Heart right ventricle (tissue), 16 donors: Measurements from ENCODE around the gene EXT2. TPM values are rescaled to one million over a fixed set of nuclear protein-coding genes. Genes with fewer than 3 reads are reported as not detected.
A peak's percentile ranks its signal among the peaks of the same experiment; 100 is the strongest.

Experiments
- ATAC-seq, 8 donors: fragments of 200-7000 bp; cut with Tn5 transposase; one replicate each; pipeline ENCODE4 v1.9.1; 2020; ENCODE audit warnings: mild to moderate bottlenecking in 8 of 8, moderate library complexity in 8 of 8, moderate number of reproducible peaks in 1 of 8
- DNase-seq, 2 donors: peaks; one replicate each; pipeline ENCODE4 v3.0.0-alpha.2; 2020
- H3K27ac ChIP-seq, 10 donors: fragments of 200-600 bp; sonication (generic) in 2 of 10; one replicate each; pipeline versions ENCODE4 v1.5.0 to v1.8.0; 2020 to 2022; ENCODE audit warnings: mild to moderate bottlenecking in 3 of 10
- H3K27me3 ChIP-seq, 7 donors: fragments of 200-600 bp; one replicate each; pipeline ENCODE4 v1.8.0; 2021 to 2022; ENCODE audit warnings: mild to moderate bottlenecking in 2 of 7
- H3K36me3 ChIP-seq, 9 donors: fragments of 200-600 bp; sonication (generic) in 1 of 9; one replicate each; pipeline versions ENCODE4 v1.5.0 to v1.8.0; 2020 to 2022; ENCODE audit warnings: mild to moderate bottlenecking in 2 of 9
- H3K4me1 ChIP-seq, 9 donors: fragments of 200-600 bp; sonication (generic) in 1 of 9; one replicate each; pipeline versions ENCODE4 v1.5.0 to v1.8.0; 2020 to 2022; ENCODE audit warnings: mild to moderate bottlenecking in 4 of 9
- H3K4me3 ChIP-seq, 10 donors: fragments of 200-600 bp; sonication (generic) in 2 of 10; one replicate each; pipeline versions ENCODE4 v1.5.0 to v1.8.0; 2020 to 2022; ENCODE audit warnings: mild to moderate bottlenecking in 7 of 10, moderate library complexity in 2 of 10
- H3K9me3 ChIP-seq, 11 donors: fragments of 200-600 bp in 10 of 11; sonication (generic) in 2 of 11; one replicate each; pipeline versions ENCODE4 v1.5.0 to v1.8.0; 2013 to 2022; ENCODE audit warnings: mild to moderate bottlenecking in 2 of 11, control low read depth in 1 of 11, moderate library complexity in 1 of 11
- CTCF ChIP-seq, 9 donors: fragments of 200-600 bp; sonication (generic) in 2 of 9; IDR thresholded peaks; one replicate each; pipeline versions ENCODE4 v1.5.0 to v1.8.0; 2021 to 2022; ENCODE audit warnings: antibody characterized with exemption in 9 of 9, mild to moderate bottlenecking in 5 of 9, moderate library complexity in 1 of 9
- WGBS, 2 donors: extraction: QIAGEN DNeasy Blood & Tissue Kit; methylation state at CpG; one replicate each; pipeline ENCODE4 v1.1.7; 2013; ENCODE audit warnings: inconsistent platforms in 1 of 2; 5-methylcytosine and 5-hydroxymethylcytosine counted together
- intact Hi-C, 10 donors: fragments of 100-400 bp; cut with DNase I; formaldehyde crosslinking; loops; one replicate each; pipeline versions ENCODE4 v1.11.1 to v1.14.2; 2022
- polyA plus RNA-seq, 2 donors: library from polyadenylated mRNA; stranded (reverse); fragments of 200-250 nt; gene quantifications; one replicate each; pipeline ENCODE4 v1.2.3, GENCODE V29; 2013
- total RNA-seq, 10 donors: library from RNA; stranded (reverse); fragmentation: NEBNext Ultra II Directional in 3 of 10; extraction: Animal tissue kit (Norgen Biotek cat#: 25700) in 3 of 10; gene quantifications; one replicate each; pipeline versions ENCODE4 v1.2.1 to v1.2.4, GENCODE V29; 2021 to 2023
- donor health status: Arrhythmogenic right ventricular cardiomyopathy.
- donor health status: ischemic (EF 13 %, LVEDD 7.1; RV severe dilation, severe dysfunction).
- donor health status: healthy with polysubstance abuse.
- donor health status: DM: no; HTN: yes; CAD: no.
- donor health status: DM: no; HTN: no; CAD: no.
- donor health status: ischemic (EF 25% LVEDD 6.9; RV normal size, moderate dysfunction).
- donor health status: ischemic (EF 25% LVEDD 5.7; RV mildly dilated, moderate dysfunction).
- donor health status: healthy.
- donor health status: DM: yes; HTN: yes; CAD: no.
- donor health status: Ischemic cardiomyopathy.
- donor health status: ischemic (EF 35%, LVEDD 5.7; RV mildly dilated, moderate dysfunction).
- donor health status: nonischemic (EF 11% LVEDD 7.7; RV severe dilation, severe dysfunction).
- donor health status: DM: yes; HTN: yes; CAD: no.
- donor health status: PGD.
- donor health status: ischemic (EF 29% LVEDD 5.4; RV normal size, mild dysfunction).
- donor health status: nonischemic (EF 23%, LVEDD 6.1; RV moderate dilation, normal function).

Gene EXT2
- total and polyA plus RNA-seq, 12 donors, result 18.7 to 35.1 (median 28.2) TPM

GRCh38 chr11:44128729-44129128 lies 33.3 kb downstream of the EXT2 start:
- 95 to 98% methylated on average over 3 of the region's 3 CpGs for WGBS, 2 donors
- intact Hi-C loops, result no loop called here
- Histone ChIP-seq H3K27ac (no peak overlapping the region), H3K36me3 (peaks cover 0 to 96% (median 41%) of the 10 kb centered on the region in 9 donors), H3K27me3 (no peaks in the 10 kb centered on the region), H3K4me3 (no peak overlapping the region), H3K4me1 (peaks cover 0 to 24% (median 6%) of the 10 kb centered on the region in 9 donors), H3K9me3 (no peaks in the 10 kb centered on the region)
- TF ChIP-seq CTCF (IDR thresholded peaks at IDR 0.05), result no peak
- DNase-seq (no peak), ATAC-seq (no peak)

- peak in 5 of 8 donors; percentile 60 to 80 (median 65) for ATAC-seq
- intact Hi-C loops, result loop anchor here (5.0 to 10.0 kb wide), 4 partner anchors 124 to 407 kb away; no protein-coding TSS in a partner anchor
- Histone ChIP-seq H3K27me3 (no peaks in the 10 kb centered on the region), H3K27ac (no peak overlapping the region), H3K36me3 (peaks cover 0 to 98% (median 33%) of the 10 kb centered on the region in 9 donors), H3K4me1 (peaks cover 0 to 12% (median 0%) of the 10 kb centered on the region in 9 donors), H3K4me3 (no peak overlapping the region), H3K9me3 (no peaks in the 10 kb centered on the region)
- 68 to 76% methylated on average over 6 of the region's 6 CpGs for WGBS, 2 donors
- TF ChIP-seq CTCF (IDR thresholded peaks at IDR 0.05), result peak in 6 of 9 donors; percentile 11 to 48 (median 28)
- peak in 1 of 2 donors; percentile 28 for DNase-seq
Measured at GRCh38 chr11:44130751-44131150, 35.3 kb downstream of the EXT2 start.

- Histone ChIP-seq H3K4me3 (no peak overlapping the region), H3K4me1 (peaks cover 0 to 9% (median 0%) of the 10 kb centered on the region in 9 donors), H3K36me3 (peaks cover 0 to 78% (median 17%) of the 10 kb centered on the region in 9 donors), H3K27me3 (no peaks in the 10 kb centered on the region), H3K27ac (no peak overlapping the region), H3K9me3 (no peaks in the 10 kb centered on the region)
- peak; percentile 34 to 80 (median 63) for TF ChIP-seq CTCF (IDR thresholded peaks at IDR 0.05)
- DNase-seq, result no peak
- intact Hi-C loops, result loop anchor here (2.0 to 10.0 kb wide), 5 partner anchors 121 to 405 kb away; no protein-coding TSS in a partner anchor
- ATAC-seq, result peak in 7 of 8 donors; percentile 16 to 68 (median 48)
- WGBS, 2 donors, result 85 to 91% methylated on average over 1 of the region's 1 CpG
Measured at GRCh38 chr11:44133335-44133946, 38.0 kb downstream of the EXT2 start.

GRCh38 chr11:44134625-44135024 lies 39.1 kb downstream of the EXT2 start:
- Histone ChIP-seq H3K4me3 (no peak overlapping the region), H3K4me1 (peaks cover 2 to 21% (median 5%) of the 10 kb centered on the region in 9 donors), H3K9me3 (no peaks in the 10 kb centered on the region), H3K27ac (no peak overlapping the region), H3K27me3 (no peaks in the 10 kb centered on the region), H3K36me3 (peaks cover 0 to 66% (median 9%) of the 10 kb centered on the region in 9 donors)
- no peak for TF ChIP-seq CTCF (IDR thresholded peaks at IDR 0.05)
- WGBS, 2 donors, result 87 to 93% methylated on average over 1 of the region's 1 CpG
- no peak for DNase-seq
- intact Hi-C loops, result loop anchor here (5.0 to 10.0 kb wide), 4 partner anchors 120 to 403 kb away; no protein-coding TSS in a partner anchor
- no peak for ATAC-seq
